Tibial artery (tissue), 4 donors: ENCODE results near the gene TANC2.

Experiments
- DNase-seq, 2 donors: peaks; one replicate each; pipeline ENCODE4 v3.0.0-alpha.2; 2019
- H3K27ac ChIP-seq, 2 donors: fragments of 200-600 bp; sonication (generic) in 1 of 2; 1 replicate in 1 of 2; 2 replicates in 1 of 2; pipeline ENCODE4 v1.5.1; 2018 to 2019; ENCODE audit warnings: mild to moderate bottlenecking in 1 of 2
- H3K27me3 ChIP-seq, 2 donors: fragments of 200-600 bp; sonication (generic) in 1 of 2; one replicate each; pipeline versions ENCODE4 v1.5.1 to v1.6.0; 2016 to 2019
- H3K36me3 ChIP-seq, 3 donors: fragments of 200-600 bp; sonication (generic) in 2 of 3; one replicate each; pipeline ENCODE4 v1.5.1; 2016 to 2019; ENCODE audit warnings: mild to moderate bottlenecking in 2 of 3
- H3K4me1 ChIP-seq, 4 donors: fragments of 200-600 bp; sonication (generic) in 2 of 4; 1 replicate in 3 of 4; 2 replicates in 1 of 4; pipeline ENCODE4 v1.5.1; 2016 to 2019
- H3K4me3 ChIP-seq, 2 donors: fragments of 200-600 bp; sonication (generic) in 1 of 2; 1 replicate in 1 of 2; 2 replicates in 1 of 2; pipeline ENCODE4 v1.5.1; 2018 to 2019; ENCODE audit warnings: mild to moderate bottlenecking in 2 of 2
- H3K9me3 ChIP-seq, 3 donors: fragments of 200-600 bp; sonication (generic) in 1 of 3; one replicate each; pipeline ENCODE4 v1.5.1; 2016 to 2019
- CTCF ChIP-seq, 2 experiments: fragments of 200-600 bp in 1 of 2; fragments of 450-650 bp in 1 of 2; IDR thresholded peaks; one replicate each; pipeline ENCODE4 v1.5.1; 2017 to 2019; ENCODE audit warnings: antibody characterized with exemption in 2 of 2, mild to moderate bottlenecking in 1 of 2, moderate library complexity in 1 of 2
- intact Hi-C: fragments of 100-400 bp; cut with DNase I; formaldehyde crosslinking; loops from one replicate; pipeline ENCODE4 v1.15.0; 2023; ENCODE audit warnings: low total_unique reads

The TANC2 gene

GRCh38 chr17:62948370-62948769, 17.7 kb upstream of the TANC2 start:
- intact Hi-C loops, result no loop called here
- TF ChIP-seq CTCF (IDR thresholded peaks at IDR 0.05), result no peak
- Histone ChIP-seq H3K4me1 (peaks cover 0 to 7% (median 0%) of the 10 kb centered on the region in 4 donors), H3K4me3 (no peak overlapping the region), H3K36me3 (no peaks in the 10 kb centered on the region), H3K27ac (no peak overlapping the region), H3K9me3 (peaks cover 0 to 11% (median 7%) of the 10 kb centered on the region in 3 donors), H3K27me3 (no peaks in the 10 kb centered on the region)
- DNase-seq, result no peak

GRCh38 chr17:62949036-62949435, 17.0 kb upstream of the TANC2 start:
- no peak overlapping the region for H3K4me3 ChIP-seq
- no peak for DNase-seq
- H3K27ac ChIP-seq, result no peak overlapping the region
- no peaks in the 10 kb centered on the region for H3K36me3 ChIP-seq
- TF ChIP-seq CTCF (IDR thresholded peaks at IDR 0.05), result no peak
- peaks cover 0 to 7% (median 0%) of the 10 kb centered on the region in 4 donors for H3K4me1 ChIP-seq
- intact Hi-C loops, result no loop called here
- no peaks in the 10 kb centered on the region for H3K27me3 ChIP-seq
- H3K9me3 ChIP-seq, result peaks cover 0 to 11% (median 7%) of the 10 kb centered on the region in 3 donors

GRCh38 chr17:62950067-62950466, 16.0 kb upstream of the TANC2 start:
- H3K27ac ChIP-seq, result no peak overlapping the region
- peaks cover 0 to 11% (median 7%) of the 10 kb centered on the region in 3 donors for H3K9me3 ChIP-seq
- no peak overlapping the region for H3K4me3 ChIP-seq
- H3K27me3 ChIP-seq, result no peaks in the 10 kb centered on the region
- no peak for DNase-seq
- TF ChIP-seq CTCF (IDR thresholded peaks at IDR 0.05), result no peak
- peaks cover 0 to 7% (median 0%) of the 10 kb centered on the region in 4 donors for H3K4me1 ChIP-seq
- no peaks in the 10 kb centered on the region for H3K36me3 ChIP-seq
- intact Hi-C loops, result no loop called here

- Histone ChIP-seq H3K27ac (no peak overlapping the region), H3K9me3 (peaks cover 0 to 8% (median 2%) of the 10 kb centered on the region in 3 donors), H3K4me1 (no peaks in the 10 kb centered on the region), H3K27me3 (no peaks in the 10 kb centered on the region), H3K4me3 (no peak overlapping the region), H3K36me3 (no peaks in the 10 kb centered on the region)
- no peak for TF ChIP-seq CTCF (IDR thresholded peaks at IDR 0.05)
- intact Hi-C loops, result no loop called here
- DNase-seq, result no peak
Observed at GRCh38 chr17:62955841-62956352, 10.1 kb upstream of the TANC2 start.

- no peaks in the 10 kb centered on the region for H3K36me3 ChIP-seq
- H3K4me1 ChIP-seq, result peaks cover 0 to 20% (median 14%) of the 10 kb centered on the region in 4 donors
- no peaks in the 10 kb centered on the region for H3K27me3 ChIP-seq
- no peaks in the 10 kb centered on the region for H3K9me3 ChIP-seq
- no peak for DNase-seq
- TF ChIP-seq CTCF (IDR thresholded peaks at IDR 0.05), result no peak
- no peak overlapping the region for H3K4me3 ChIP-seq
- H3K27ac ChIP-seq, result no peak overlapping the region
- intact Hi-C loops, result no loop called here
Observed at GRCh38 chr17:62963296-62963695, 2.7 kb upstream of the TANC2 start.

GRCh38 chr17:62964506-62964905, 1.5 kb upstream of the TANC2 start:
- H3K27ac ChIP-seq, result no peak overlapping the region
- H3K27me3 ChIP-seq, result no peaks in the 10 kb centered on the region
- DNase-seq, result no peak
- TF ChIP-seq CTCF (IDR thresholded peaks at IDR 0.05), result no peak
- H3K36me3 ChIP-seq, result no peaks in the 10 kb centered on the region
- H3K9me3 ChIP-seq, result no peaks in the 10 kb centered on the region
- peaks cover 0 to 20% (median 15%) of the 10 kb centered on the region in 4 donors for H3K4me1 ChIP-seq
- no peak overlapping the region for H3K4me3 ChIP-seq
- intact Hi-C loops, result no loop called here
